Gastrocnemius medialis (tissue), 4 donors: ENCODE data around the gene WEE2. TPM values are rescaled to one million over a fixed set of nuclear protein-coding genes. Genes with fewer than 3 reads are reported as not detected.

Experiments used
- ATAC-seq, 2 donors: fragments of 150-250 bp; one replicate each; pipeline ENCODE4 v1.9.1; 2016
- DNase-seq, 2 donors: peaks; one replicate each; pipeline ENCODE4 v3.0.0-alpha.2; 2019
- H3K27ac ChIP-seq, 4 donors: fragments of 200-600 bp; sonication (generic); 1 replicate in 1 of 4; 2 replicates in 3 of 4; pipeline ENCODE4 v1.5.1; 2016 to 2018; ENCODE audit warnings: mild to moderate bottlenecking in 2 of 4, moderate library complexity in 1 of 4
- H3K27me3 ChIP-seq, 3 donors: fragments of 200-600 bp; sonication (generic) in 2 of 3; 1 replicate in 1 of 3; 2 replicates in 2 of 3; pipeline versions ENCODE4 v1.5.1 to v1.6.0; 2016 to 2019; ENCODE audit warnings: mild to moderate bottlenecking in 1 of 3, moderate library complexity in 1 of 3
- H3K36me3 ChIP-seq, 2 donors: fragments of 200-600 bp; sonication (generic) in 1 of 2; one replicate each; pipeline ENCODE4 v1.5.1; 2017 to 2018
- H3K4me1 ChIP-seq, 2 donors: fragments of 200-600 bp; sonication (generic) in 1 of 2; one replicate each; pipeline ENCODE4 v1.5.1; 2016 to 2017; ENCODE audit warnings: mild to moderate bottlenecking in 2 of 2
- H3K4me3 ChIP-seq, 4 donors: fragments of 200-600 bp; sonication (generic) in 3 of 4; 1 replicate in 1 of 4; 2 replicates in 3 of 4; pipeline ENCODE4 v1.5.1; 2016 to 2019; ENCODE audit warnings: mild to moderate bottlenecking in 2 of 4
- H3K9me3 ChIP-seq, 3 donors: fragments of 200-600 bp; sonication (generic) in 2 of 3; 1 replicate in 1 of 3; 2 replicates in 2 of 3; pipeline ENCODE4 v1.5.1; 2016 to 2019
- POLR2A ChIP-seq, 2 donors: fragments of 450-650 bp; IDR thresholded peaks; one replicate each; pipeline ENCODE4 v1.6.1; 2017; ENCODE audit warnings: antibody characterized with exemption in 2 of 2, mild to moderate bottlenecking in 2 of 2, moderate library complexity in 2 of 2
- in situ Hi-C, 4 donors: fragments of 200-750 bp; cut with MboI; loops; one replicate each; pipeline versions ENCODE4 v1.15.0 to v1.8.0; 2017; ENCODE audit warnings: low sequenced_read_pairs in 4 of 4
- intact Hi-C: fragments of 100-400 bp; cut with DNase I; formaldehyde crosslinking; loops from one replicate; pipeline ENCODE4 v1.15.1; 2023; ENCODE audit warnings: low total_unique reads
- total RNA-seq, 4 donors: library from RNA; depleted of rRNA; stranded (reverse); fragments of >200 nt; gene quantifications; one replicate each; pipeline versions ENCODE4 v1.1.0 to v1.2.3, GENCODE V29; 2016
- TF ChIP-seq, protein P1 (sequence below), 5 experiments: fragments of 450-650 bp in 3 of 5; fragments of 200-600 bp in 2 of 5; sonication (generic) in 2 of 5; IDR thresholded peaks in 4 of 5; conservative IDR thresholded peaks in 1 of 5; 1 replicate in 4 of 5; 2 replicates in 1 of 5; pipeline ENCODE4 v1.5.1; 2016 to 2019; ENCODE audit warnings: antibody characterized with exemption in 5 of 5, mild to moderate bottlenecking in 3 of 5, moderate library complexity in 3 of 5

WEE2 gene
- total RNA-seq, 4 donors from 2014 or later = not detected

- no peak for DNase-seq
- H3K36me3 ChIP-seq = peaks cover 0 to 30% of the 10 kb centered on the region in 2 donors
- H3K4me3 ChIP-seq = no peak overlapping the region
- H3K27ac ChIP-seq = peak overlapping the region in 3 of 4 donors; percentile 34 to 64 (median 55)
- no peaks in the 10 kb centered on the region for H3K4me1 ChIP-seq
- ATAC-seq = no peak
- H3K9me3 ChIP-seq = no peaks in the 10 kb centered on the region
- intact Hi-C loops (no loop called here), in situ Hi-C loops (no loop called here)
- H3K27me3 ChIP-seq = no peaks in the 10 kb centered on the region
- TF ChIP-seq POLR2A (IDR thresholded peaks at IDR 0.05) = no peak
- TF ChIP-seq, protein P1, sequence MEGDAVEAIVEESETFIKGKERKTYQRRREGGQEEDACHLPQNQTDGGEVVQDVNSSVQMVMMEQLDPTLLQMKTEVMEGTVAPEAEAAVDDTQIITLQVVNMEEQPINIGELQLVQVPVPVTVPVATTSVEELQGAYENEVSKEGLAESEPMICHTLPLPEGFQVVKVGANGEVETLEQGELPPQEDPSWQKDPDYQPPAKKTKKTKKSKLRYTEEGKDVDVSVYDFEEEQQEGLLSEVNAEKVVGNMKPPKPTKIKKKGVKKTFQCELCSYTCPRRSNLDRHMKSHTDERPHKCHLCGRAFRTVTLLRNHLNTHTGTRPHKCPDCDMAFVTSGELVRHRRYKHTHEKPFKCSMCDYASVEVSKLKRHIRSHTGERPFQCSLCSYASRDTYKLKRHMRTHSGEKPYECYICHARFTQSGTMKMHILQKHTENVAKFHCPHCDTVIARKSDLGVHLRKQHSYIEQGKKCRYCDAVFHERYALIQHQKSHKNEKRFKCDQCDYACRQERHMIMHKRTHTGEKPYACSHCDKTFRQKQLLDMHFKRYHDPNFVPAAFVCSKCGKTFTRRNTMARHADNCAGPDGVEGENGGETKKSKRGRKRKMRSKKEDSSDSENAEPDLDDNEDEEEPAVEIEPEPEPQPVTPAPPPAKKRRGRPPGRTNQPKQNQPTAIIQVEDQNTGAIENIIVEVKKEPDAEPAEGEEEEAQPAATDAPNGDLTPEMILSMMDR (IDR thresholded peaks at IDR 0.05 in 4 of 5, conservative IDR thresholded peaks at IDR 0.05 in 1 of 5) = no peak
Measured at GRCh38 chr7:141675436-141676215, 32.5 kb upstream of the WEE2 start.

DNA sequence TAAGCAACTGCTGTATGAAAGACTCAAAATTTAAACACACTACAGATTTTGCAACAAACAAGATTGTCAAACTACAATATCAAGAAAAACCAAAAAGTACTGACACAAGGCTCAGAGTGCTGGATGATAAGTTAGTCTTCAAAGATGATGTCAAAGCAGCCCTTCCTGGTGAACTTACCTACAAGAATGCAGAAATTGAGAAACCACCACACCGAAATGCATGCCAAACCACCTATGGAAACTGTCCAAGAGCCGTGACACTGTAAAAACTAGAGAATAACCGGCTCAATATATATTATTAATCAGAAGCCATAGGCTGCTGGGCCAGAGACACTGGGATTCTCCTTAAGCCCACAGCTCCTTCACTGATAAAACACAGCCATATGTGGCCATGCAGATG is 31.5 kb upstream of the WEE2 start:
- Histone ChIP-seq H3K36me3 (peaks cover 0 to 24% of the 10 kb centered on the region in 2 donors), H3K4me1 (no peaks in the 10 kb centered on the region), H3K4me3 (no peak overlapping the region), H3K27me3 (no peaks in the 10 kb centered on the region), H3K9me3 (no peaks in the 10 kb centered on the region), H3K27ac (no peak overlapping the region)
- no peak for ATAC-seq
- intact Hi-C loops = no loop called here
- in situ Hi-C loops = no loop called here
- no peak for TF ChIP-seq POLR2A (IDR thresholded peaks at IDR 0.05)
- TF ChIP-seq, protein P1 (IDR thresholded peaks at IDR 0.05 in 4 of 5, conservative IDR thresholded peaks at IDR 0.05 in 1 of 5) = no peak
- DNase-seq = no peak

DNA sequence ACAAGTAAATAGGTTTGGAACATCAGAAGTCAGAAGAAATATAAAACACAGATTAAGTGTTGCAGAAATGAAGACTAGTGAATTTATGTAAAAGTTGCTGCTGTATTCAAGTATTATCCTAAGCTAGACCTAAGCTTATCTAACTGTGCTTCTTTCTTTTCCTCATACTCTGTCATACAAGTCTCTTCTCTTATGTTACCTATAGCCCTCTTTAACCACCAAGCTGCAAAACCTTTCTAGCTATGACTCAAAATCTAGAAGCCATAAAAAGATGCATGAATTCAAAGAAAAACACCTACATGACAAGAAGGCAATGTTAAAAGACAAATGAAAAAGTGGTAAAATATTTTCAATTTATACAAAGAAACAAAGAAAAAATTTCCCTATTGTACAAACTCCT is 29.1 kb upstream of the WEE2 start:
- no peaks in the 10 kb centered on the region for H3K9me3 ChIP-seq
- intact Hi-C loops = no loop called here
- H3K27ac ChIP-seq = no peak overlapping the region
- no peak for ATAC-seq
- no peaks in the 10 kb centered on the region for H3K4me1 ChIP-seq
- no peak overlapping the region for H3K4me3 ChIP-seq
- in situ Hi-C loops = no loop called here
- DNase-seq = no peak
- no peaks in the 10 kb centered on the region for H3K27me3 ChIP-seq
- TF ChIP-seq, protein P1 (IDR thresholded peaks at IDR 0.05 in 4 of 5, conservative IDR thresholded peaks at IDR 0.05 in 1 of 5) = no peak
- no peak for TF ChIP-seq POLR2A (IDR thresholded peaks at IDR 0.05)
- peaks cover 0 to 32% of the 10 kb centered on the region in 2 donors for H3K36me3 ChIP-seq

- ATAC-seq (peak; percentile 76 to 93), DNase-seq (peak; percentile 39 to 58)
- H3K27ac ChIP-seq = peak overlapping the region in 1 of 4 donors; percentile 34
- TF ChIP-seq, protein P1 (IDR thresholded peaks at IDR 0.05 in 4 of 5, conservative IDR thresholded peaks at IDR 0.05 in 1 of 5) = no peak
- intact Hi-C loops = no loop called here
- no peaks in the 10 kb centered on the region for H3K9me3 ChIP-seq
- H3K36me3 ChIP-seq = peaks cover 0 to 23% of the 10 kb centered on the region in 2 donors
- no peak overlapping the region for H3K4me3 ChIP-seq
- peaks cover 0 to 10% of the 10 kb centered on the region in 2 donors for H3K4me1 ChIP-seq
- in situ Hi-C loops = no loop called here
- no peaks in the 10 kb centered on the region for H3K27me3 ChIP-seq
Measured at GRCh38 chr7:141685285-141686023, 22.7 kb upstream of the WEE2 start.
